PFSK-1 (cell line): ENCODE results near the gene CADM2.

Experiments
- POLR2AphosphoS5 ChIP-seq: IDR thresholded peaks from 2 replicates; pipeline ENCODE4 v1.6.1; 2012; ENCODE audit warnings: low read depth, mild to moderate bottlenecking, control low read depth, low read length, moderate library complexity
- TF ChIP-seq, protein P1 (sequence below), 2 experiments: IDR thresholded peaks; 2 replicates each; pipeline versions ENCODE4 v1.6.1 to v1.8.0; 2011 to 2012; ENCODE audit warnings: low read depth in 2 of 2, low read length in 2 of 2, control low read depth in 1 of 2, inconsistent platforms in 1 of 2, mild to moderate bottlenecking in 1 of 2, moderate library complexity in 1 of 2; ENCODE audit not compliant: insufficient read depth in 1 of 2

DNA sequence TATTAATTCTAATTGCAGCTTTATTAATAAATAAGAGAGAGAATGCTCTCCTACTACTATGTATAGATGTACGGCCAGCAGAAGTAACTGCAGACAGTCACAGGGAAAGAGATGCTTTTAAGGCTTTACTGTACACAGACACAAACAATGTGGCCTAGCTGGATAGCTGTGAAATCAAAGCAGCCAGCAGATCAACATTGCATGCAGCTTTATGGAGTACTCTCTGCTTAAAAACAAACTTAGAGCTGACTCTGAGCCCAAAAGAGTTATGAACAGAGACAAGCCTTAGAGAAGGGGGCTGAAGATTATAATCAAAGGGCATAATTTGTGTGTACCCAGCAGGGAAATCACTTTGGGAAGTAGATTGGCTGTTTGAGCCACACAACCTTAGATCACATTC, 47.2 kb downstream of the CADM2 start:
- no peak for TF ChIP-seq POLR2AphosphoS5
- TF ChIP-seq, protein P1, sequence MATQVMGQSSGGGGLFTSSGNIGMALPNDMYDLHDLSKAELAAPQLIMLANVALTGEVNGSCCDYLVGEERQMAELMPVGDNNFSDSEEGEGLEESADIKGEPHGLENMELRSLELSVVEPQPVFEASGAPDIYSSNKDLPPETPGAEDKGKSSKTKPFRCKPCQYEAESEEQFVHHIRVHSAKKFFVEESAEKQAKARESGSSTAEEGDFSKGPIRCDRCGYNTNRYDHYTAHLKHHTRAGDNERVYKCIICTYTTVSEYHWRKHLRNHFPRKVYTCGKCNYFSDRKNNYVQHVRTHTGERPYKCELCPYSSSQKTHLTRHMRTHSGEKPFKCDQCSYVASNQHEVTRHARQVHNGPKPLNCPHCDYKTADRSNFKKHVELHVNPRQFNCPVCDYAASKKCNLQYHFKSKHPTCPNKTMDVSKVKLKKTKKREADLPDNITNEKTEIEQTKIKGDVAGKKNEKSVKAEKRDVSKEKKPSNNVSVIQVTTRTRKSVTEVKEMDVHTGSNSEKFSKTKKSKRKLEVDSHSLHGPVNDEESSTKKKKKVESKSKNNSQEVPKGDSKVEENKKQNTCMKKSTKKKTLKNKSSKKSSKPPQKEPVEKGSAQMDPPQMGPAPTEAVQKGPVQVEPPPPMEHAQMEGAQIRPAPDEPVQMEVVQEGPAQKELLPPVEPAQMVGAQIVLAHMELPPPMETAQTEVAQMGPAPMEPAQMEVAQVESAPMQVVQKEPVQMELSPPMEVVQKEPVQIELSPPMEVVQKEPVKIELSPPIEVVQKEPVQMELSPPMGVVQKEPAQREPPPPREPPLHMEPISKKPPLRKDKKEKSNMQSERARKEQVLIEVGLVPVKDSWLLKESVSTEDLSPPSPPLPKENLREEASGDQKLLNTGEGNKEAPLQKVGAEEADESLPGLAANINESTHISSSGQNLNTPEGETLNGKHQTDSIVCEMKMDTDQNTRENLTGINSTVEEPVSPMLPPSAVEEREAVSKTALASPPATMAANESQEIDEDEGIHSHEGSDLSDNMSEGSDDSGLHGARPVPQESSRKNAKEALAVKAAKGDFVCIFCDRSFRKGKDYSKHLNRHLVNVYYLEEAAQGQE (IDR thresholded peaks at IDR 0.05; ENCODE audit: insufficient read depth in 1 of 2, low read depth in 2 of 2, low read length in 2 of 2) = no peak
